UCSD-AML1 (cell line): ENCODE measurements around the gene COPS7B.

Experiments used
- DNase-seq: peaks from one replicate; lab custom pipeline; 2025; ENCODE audit not compliant: unreplicated experiment; lab: John Stamatoyannopoulos, UW

The COPS7B gene

DNA sequence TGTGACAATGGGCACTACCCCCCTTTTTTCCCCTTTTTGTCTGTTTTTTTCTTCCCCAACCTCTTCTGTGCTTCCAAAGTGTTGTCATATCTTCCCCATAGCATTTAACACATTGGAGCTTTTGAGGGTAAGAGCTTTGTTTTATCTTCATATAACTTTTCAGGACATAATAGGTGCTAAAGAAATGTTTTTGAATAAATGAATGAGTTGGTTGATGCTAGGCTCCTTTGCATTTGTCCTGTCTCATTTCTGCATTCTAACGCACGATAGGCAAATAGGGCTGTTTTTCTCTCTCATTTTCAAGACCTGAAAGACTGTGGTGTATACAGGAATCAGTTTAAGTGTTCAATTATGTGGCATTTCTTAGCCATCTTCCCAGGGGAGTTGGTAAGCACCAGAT lies 832 bp upstream of the COPS7B start:
- no peak for DNase-seq

DNA sequence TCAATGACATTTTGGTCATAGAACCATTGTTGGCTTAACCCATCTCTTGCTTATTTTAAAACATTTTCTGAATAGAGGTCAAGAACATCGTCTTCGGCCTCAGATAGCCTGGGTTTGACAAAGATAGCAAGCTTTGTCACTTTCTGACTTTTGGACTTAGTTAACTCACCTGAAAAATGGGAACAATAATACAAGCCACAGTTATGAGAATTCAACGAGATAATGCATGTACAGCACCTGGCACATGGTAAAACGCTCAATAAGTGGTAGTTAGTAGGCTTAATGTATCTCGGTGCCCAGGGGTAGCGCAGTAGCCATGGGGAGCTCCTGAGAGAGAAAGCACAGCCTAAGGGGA lies 446 bp upstream of the COPS7B start:
- DNase-seq, result no peak

DNA sequence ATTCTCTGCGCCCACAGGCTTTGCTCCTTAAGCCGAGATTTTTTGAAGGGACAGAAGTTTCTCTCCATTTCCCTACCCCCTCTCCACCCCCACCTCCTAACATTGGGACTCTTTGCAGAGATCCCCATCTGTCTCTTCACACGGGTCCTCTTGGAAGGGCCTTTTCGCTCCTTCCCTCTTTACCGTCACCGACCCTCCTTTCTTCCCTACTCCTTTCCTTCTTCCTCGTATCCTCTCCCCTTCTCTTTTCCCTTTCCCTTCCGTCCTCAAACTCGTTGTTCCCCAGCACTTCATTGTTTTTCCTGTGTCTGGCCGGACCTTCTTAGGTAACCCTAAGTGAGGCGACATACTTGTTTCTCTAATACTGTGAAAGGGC lies 660 bp downstream of the COPS7B start:
- no peak for DNase-seq

DNA sequence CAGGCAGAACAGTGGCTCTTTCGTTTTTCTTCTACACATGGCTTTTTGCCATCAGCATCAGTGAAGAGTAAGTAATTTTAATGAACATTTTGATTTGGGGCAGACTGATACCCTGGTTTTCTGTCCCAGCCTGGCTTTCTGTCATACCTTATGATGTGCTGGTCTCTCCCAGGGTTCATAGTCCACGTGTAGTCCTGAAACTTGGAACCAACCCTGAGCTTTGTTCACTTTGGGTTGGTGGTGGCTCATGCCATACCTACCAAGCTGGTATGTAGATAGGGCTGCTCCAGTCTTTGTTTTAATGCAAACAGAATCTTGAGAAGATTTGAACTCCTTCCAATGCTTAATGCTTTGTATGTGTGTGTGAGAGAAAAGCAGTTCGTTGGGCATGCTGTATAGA lies 4.9 kb downstream of the COPS7B start:
- no peak for DNase-seq

DNA sequence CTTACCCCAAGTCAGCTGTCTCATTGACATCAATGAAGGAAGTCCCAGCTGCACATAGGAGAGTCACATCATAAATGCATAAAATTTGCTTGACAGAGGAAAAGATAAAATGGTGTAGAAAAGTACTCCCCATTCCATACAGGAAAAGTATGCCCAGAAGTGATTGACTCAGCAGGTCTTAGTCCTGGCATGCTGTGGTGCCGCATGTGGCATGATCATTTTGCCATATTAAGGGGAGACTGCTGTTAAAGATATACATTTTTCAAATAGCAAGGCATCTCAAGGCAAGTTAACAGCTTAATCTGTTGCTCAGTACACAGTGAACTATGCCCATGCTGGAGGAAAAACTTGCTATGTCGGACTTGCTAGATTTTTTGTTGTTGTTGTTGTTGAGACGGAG lies 8.1 kb downstream of the COPS7B start:
- DNase-seq, result no peak

DNA sequence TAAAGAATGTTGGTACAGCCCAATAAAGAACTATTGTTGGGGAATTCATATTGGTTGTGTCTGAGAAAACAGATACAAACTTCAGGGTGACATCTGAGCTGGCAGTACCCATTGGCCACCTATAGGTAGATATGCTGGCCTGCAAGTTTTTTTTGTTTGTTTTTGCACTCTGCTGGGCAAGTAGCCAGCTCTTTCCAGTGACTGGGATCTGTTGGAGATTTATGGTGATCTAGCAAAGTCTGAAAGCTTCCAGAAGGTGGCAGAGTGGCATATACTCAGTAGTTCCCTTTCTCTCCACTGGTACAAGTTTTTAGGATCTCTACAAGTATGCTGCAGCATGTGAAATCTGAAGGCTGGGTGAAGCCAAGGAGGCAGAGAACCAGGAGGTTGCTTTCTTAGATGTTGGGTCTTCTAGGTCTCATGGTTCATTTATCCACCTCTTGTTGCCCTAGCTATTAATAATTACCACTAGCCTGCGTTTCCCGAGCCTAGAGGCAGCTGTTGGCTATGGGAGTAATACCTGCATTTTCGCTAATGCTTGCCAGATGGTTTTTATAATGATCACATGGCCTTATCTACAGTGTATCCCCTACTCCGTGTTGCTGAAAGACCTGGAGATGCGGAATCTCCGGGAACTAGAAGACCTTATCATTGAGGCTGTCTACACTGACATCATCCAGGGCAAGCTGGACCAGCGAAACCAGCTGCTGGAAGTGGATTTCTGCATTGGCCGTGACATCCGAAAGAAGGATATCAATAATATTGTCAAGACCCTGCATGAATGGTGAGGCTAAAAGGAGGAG lies 9.5 kb downstream of the COPS7B start:
- DNase-seq, result no peak

DNA sequence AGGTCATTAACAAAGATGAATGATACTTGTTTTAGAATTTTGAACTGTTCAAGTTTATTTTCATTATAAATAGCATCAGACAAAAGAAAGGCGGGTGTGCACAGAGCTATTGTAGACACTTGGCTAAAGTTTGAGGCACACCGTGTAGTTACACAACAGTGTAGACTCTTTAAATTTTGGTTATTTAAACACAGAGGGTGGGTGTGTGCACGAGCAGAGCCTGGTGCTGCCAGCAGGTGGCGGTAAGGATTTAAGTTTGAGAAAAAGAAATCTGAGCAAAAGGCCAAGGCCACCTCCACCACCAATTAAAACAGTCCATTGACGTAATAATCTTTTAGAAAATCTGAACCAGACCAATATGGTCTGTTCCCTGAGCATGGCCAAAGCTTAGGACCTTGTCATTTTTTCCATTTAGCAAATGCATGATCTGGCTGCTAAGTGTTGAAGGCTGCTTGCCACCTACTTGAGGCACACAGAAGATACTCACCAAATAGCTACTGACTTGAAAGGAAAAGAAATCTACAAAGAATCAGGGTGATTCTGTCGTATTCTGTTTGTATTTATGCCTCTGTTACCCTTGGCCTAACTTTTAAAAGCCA lies 14.3 kb downstream of the COPS7B start:
- DNase-seq, result peak; percentile 28

DNA sequence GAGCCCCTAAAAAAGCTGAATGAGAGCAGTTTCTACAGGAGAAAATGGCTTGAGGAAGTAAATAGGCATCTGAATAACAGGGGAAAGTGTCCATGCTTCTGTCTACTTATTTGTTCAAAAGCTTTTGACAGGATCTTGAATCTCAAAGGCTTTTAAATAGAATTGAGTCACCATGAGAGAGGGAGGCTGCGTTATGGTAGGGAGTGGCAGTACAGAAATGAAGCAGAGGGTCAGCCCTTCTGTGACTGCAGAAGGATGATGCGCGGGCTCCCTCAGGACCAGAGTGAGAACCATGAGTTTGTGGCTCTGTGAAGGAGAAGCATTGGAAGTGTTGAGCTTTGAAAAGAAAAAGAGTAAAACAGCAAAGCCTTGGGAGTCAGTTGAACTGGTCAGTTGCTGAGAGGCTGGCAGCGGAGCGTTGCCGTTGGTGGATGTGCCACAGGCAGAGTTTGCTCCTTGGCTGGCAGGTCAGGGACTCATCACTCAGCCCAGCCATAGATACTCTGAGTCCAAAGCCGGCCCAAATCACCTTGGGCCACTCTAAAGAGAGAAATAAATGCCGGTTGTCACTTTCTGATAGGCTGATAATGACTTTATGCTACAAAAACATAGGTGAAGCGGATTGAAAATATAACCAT lies 17.4 kb downstream of the COPS7B start:
- no peak for DNase-seq

DNA sequence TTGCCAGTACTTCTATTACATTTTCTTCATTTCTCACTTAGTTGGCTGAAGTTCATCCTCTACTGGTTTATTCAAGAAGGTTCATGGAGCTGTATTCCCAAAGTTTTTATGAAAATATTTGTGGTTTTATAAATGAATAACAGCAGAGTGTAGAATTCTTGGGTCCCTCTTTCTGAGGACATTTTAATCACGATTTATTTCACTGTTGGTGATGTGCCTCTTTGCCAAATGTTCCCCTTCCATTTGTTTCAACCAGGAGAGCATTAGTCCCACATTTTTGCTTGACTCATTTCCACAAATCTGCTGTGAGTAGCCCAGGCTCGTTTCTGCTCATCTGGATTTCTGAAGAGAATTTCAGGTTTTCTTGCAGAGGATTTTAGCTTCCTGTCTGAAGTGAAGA lies 20.8 kb downstream of the COPS7B start:
- no peak for DNase-seq

DNA sequence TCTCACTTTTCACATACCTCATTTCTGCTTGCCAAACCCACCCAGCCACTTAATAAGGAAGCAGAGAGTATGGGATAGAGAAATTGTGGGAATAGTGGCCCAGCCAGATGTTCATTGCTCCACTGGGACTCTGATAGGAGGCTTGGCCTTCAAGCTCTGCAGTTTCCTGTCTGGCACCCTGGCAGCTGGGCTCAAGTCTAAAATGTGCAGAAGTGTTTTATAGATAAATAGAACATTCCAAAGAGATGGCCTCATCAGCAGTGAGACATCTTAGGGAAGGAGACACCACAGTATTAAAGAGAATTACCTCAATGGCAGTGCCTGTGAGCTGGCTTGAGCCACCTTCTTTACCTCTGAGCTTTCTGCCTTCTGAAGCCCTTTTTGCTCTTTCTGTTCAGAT lies 24.7 kb downstream of the COPS7B start:
- DNase-seq, result no peak

DNA sequence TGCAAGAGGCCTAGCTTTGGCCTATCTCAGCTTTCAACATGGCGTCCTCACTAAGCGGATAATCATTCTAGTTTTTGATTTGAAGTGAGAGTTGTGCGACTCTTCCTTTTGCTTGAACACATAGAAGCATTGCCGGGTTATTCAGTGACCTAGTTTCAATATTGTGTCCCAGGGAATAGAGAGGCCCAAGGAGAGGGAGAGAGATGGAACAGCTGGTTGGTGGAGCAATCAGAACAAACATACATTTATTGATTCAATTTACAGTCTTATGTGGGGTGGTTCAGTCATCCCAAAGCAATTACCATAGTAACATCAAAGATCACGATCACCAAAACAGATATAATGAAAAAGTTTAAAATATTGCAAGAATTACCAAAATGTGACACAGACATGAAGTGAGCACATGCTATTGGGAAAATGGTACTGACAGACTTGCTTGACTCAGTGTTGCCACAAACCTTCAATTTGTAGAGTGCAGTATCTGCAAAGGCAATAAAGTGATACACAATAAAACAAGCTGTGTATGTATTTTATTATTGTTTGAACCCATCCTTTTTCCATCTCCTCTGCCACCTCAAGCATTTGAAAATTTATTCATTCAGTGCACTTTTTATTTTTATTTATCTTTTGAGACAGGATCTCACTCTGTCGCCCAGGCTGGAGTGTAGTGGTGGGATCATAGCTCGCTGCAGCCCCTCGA lies 30.2 kb downstream of the COPS7B start:
- DNase-seq, result no peak

DNA sequence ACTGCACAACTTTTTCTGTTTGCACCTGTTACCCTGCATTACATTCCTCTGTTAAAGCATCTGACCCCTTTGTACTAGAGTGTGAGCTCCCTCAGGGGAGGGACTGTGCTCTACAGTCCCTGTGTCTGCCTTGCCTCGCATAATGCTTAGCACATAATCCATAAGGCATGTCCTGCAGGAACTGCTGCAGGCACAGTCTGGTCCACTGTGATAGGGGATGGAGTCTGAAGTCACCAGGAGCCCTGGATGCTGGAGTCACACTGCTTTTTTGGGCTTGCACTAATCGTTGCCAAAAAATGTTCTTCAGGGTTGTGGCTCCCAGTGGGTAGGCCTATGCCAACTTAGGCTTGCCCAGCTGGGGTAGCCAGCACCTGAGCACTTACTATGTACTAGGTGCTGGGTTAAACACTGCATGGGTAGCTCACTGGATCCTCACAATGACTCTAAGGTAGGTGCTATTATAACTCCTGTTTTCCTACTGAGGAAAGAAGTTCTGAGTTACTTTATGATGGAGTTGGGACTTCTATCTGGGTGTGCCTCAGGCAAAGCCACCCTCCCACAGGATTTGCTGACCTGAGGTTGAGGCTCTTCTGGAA lies 33.3 kb downstream of the COPS7B start:
- no peak for DNase-seq

DNA sequence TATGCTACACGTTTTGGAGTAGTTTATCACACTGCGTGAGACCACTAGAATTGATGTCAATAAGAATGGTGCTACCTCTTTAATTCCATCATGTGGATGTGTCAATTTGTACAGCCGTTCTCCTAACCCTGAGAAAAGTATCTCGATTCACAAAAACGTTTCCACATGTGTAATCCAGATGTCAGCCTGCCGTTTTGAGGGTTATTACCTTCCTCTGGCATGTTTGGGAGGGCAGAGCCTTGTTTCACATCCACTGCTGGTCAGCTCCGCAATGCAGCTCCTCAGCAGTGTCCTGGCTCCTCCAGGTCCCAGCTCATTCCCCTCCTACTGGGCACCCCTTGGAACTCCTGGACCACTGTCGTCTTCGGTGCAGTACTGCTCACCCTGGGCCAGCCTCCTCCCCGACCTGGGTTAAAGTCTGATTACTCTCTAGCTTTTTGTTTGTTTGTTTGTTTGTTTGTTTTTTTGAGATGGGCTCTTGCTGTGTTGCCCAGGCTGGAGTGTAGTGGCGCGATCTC lies 34.6 kb downstream of the COPS7B start:
- no peak for DNase-seq

DNA sequence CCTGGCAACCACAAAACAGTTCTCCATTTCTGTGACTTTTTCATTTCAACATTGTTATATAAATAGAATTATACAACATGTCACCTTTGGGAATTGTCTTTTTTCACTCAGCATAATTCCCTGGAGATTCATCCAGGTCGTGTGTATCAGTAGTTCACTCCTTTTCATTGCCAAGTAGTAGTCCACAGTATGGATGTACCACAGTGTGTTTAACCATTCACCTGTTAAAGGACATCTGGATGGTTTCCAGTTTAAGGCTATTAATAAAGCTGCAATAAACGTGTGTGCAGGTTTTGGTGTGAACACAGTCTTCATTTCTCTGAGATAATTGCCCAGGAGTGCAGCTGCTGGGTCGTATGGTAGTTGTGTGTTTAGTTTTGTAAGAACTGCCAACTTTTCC lies 35.7 kb downstream of the COPS7B start:
- DNase-seq, result no peak

DNA sequence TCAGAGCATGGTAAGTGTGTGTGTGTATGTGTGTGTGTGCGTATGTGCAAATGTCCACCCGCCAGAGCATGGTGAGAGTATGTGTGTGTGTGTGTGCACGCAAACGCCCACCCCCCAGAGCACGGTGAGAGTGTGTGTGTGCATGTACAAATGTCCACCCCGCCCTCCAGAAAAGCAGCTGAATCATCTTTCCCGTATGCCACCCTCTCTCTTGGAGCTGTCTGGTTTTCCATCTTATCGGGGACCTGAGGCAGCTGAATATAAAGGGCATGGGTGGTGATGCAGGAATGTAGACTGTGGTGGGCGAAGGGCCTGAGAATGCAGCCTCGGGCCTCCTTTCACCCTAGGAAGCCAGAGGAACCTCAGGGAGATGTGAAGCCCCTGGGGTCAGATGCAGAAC lies 66.9 kb downstream of the COPS7B start:
- no peak for DNase-seq

DNA sequence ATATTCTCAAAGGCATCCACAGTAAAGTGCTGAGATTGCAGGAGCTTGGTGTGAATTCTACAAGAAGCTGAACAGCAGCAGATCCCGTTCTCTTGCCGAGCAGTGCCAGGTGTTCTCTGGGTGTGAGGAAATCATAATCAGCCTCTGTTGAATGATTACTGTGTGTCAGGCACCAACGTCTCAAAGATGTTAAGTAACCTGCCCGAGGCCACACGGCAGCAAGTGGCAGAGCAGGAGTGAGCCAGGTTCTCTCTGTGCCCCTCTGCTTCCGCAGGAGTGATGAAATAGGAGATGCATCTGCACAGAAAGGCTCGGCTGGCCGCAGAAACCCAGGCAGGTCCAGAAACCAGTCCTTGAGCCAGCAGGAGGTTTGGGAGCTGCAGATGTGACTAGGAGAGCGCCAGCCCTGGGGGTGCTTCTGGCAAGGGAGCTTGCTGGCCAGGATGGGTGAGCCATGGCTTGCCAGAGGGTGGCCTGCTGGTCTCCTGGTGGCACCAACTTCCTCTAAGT lies 68.4 kb downstream of the COPS7B start:
- no peak for DNase-seq

DNA sequence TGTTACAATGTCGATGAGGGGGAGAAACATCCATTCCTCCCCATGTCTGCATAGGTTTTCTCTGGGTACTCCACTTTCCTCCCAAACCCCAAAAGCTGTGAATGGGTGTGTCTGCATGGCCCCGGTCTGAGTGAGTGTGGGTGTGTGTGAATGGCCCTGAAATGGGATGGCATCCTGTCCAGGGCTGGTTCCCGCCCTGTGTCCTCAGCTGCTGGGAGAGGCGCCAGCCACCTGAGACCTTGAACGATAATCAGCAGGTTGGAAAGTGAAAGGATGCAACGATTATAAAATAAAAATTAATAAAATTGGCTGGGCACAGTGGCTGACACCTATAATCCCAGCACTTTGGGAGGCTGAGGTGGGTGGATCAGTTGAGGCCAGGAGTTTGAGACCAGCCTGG lies 70.7 kb downstream of the COPS7B start:
- no peak for DNase-seq
